Natural killer cell (primary cell): Measurements from ENCODE around the gene GRAMD4. TPM values are rescaled to one million over a fixed set of nuclear protein-coding genes. Genes with fewer than 3 reads are reported as not detected.

Experiments used
- ATAC-seq, 3 donors: fragments of 150-1000 bp in 2 of 3; fragments of 200-7000 bp in 1 of 3; cut with Tn5 transposase; 1 replicate in 1 of 3; 2 replicates in 2 of 3; pipeline ENCODE4 v1.10.0; 2021; ENCODE audit warnings: mild to moderate bottlenecking in 2 of 3, moderate library complexity in 2 of 3
- DNase-seq, 2 donors: peaks; one replicate each; pipeline versions ENCODE4 v3.0.0 to v3.0.0-alpha.2; 2013 to 2021; ENCODE audit warnings: mixed read lengths in 1 of 2
- H3K27ac ChIP-seq: one replicate; pipeline ENCODE4 v1.5.1; 2013; ENCODE audit warnings: mild to moderate bottlenecking, low read length
- H3K27me3 ChIP-seq: one replicate; pipeline ENCODE4 v1.6.1; 2013; ENCODE audit warnings: low read length; ENCODE audit not compliant: control insufficient read depth, insufficient read depth
- H3K36me3 ChIP-seq: one replicate; pipeline ENCODE4 v1.6.1; 2013; ENCODE audit warnings: low read length; ENCODE audit not compliant: control insufficient read depth, insufficient read depth
- H3K4me1 ChIP-seq: one replicate; pipeline ENCODE4 v1.6.1; 2013; ENCODE audit warnings: low read length; ENCODE audit not compliant: control insufficient read depth, insufficient read depth
- H3K4me3 ChIP-seq: one replicate; pipeline ENCODE4 v1.5.1; 2013; ENCODE audit warnings: low read length
- H3K9me3 ChIP-seq: one replicate; pipeline ENCODE4 v1.6.1; 2013; ENCODE audit warnings: low read length; ENCODE audit not compliant: control insufficient read depth, insufficient read depth
- H3K27ac Mint-ChIP-seq, 2 donors: one replicate each; pipeline ENCODE4 v1.8.0; 2022; ENCODE audit warnings: mild to moderate bottlenecking in 2 of 2, mixed read lengths in 2 of 2, moderate library complexity in 1 of 2
- H3K27me3 Mint-ChIP-seq, 2 donors: one replicate each; pipeline ENCODE4 v1.8.0; 2022; ENCODE audit warnings: low read depth in 2 of 2, mixed read lengths in 2 of 2
- H3K36me3 Mint-ChIP-seq: one replicate; pipeline ENCODE4 v1.8.0; 2022; ENCODE audit warnings: mixed read lengths
- H3K4me1 Mint-ChIP-seq, 2 donors: one replicate each; pipeline ENCODE4 v1.8.0; 2022; ENCODE audit warnings: mixed read lengths in 2 of 2
- H3K4me3 Mint-ChIP-seq: one replicate; pipeline ENCODE4 v1.8.0; 2022; ENCODE audit warnings: mild to moderate bottlenecking, moderate library complexity, mixed read lengths
- H3K9me3 Mint-ChIP-seq, 2 donors: one replicate each; pipeline ENCODE4 v1.8.0; 2022; ENCODE audit warnings: mixed read lengths in 2 of 2
- CTCF ChIP-seq: fragments of 200-600 bp; IDR thresholded peaks from one replicate; pipeline ENCODE4 v1.8.0; 2022; ENCODE audit warnings: antibody characterized with exemption
- WGBS: methylation state at CpG from one replicate; pipeline ENCODE4 v1.1.7; 2013; ENCODE audit warnings: missing lambda C conversion rate; ENCODE audit not compliant: insufficient coverage; 5-methylcytosine and 5-hydroxymethylcytosine counted together
- intact Hi-C: fragments of 100-400 bp; cut with micrococcal nuclease; formaldehyde crosslinking; loops from one replicate; pipeline ENCODE4 v1.14.2; 2022
- total RNA-seq, 4 donors: library from RNA; stranded (reverse); fragments of 120-200 nt in 1 of 4; gene quantifications; one replicate each; pipeline versions ENCODE4 v1.2.3 to v1.2.4, GENCODE V29; 2013 to 2022

The GRAMD4 gene, protein sequence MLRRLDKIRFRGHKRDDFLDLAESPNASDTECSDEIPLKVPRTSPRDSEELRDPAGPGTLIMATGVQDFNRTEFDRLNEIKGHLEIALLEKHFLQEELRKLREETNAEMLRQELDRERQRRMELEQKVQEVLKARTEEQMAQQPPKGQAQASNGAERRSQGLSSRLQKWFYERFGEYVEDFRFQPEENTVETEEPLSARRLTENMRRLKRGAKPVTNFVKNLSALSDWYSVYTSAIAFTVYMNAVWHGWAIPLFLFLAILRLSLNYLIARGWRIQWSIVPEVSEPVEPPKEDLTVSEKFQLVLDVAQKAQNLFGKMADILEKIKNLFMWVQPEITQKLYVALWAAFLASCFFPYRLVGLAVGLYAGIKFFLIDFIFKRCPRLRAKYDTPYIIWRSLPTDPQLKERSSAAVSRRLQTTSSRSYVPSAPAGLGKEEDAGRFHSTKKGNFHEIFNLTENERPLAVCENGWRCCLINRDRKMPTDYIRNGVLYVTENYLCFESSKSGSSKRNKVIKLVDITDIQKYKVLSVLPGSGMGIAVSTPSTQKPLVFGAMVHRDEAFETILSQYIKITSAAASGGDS
- 10 to 100 TPM; 30.0 to 78.5 (median 41.6) TPM for total RNA-seq
- 42.5 TPM for total RNA-seq (2013)

DNA sequence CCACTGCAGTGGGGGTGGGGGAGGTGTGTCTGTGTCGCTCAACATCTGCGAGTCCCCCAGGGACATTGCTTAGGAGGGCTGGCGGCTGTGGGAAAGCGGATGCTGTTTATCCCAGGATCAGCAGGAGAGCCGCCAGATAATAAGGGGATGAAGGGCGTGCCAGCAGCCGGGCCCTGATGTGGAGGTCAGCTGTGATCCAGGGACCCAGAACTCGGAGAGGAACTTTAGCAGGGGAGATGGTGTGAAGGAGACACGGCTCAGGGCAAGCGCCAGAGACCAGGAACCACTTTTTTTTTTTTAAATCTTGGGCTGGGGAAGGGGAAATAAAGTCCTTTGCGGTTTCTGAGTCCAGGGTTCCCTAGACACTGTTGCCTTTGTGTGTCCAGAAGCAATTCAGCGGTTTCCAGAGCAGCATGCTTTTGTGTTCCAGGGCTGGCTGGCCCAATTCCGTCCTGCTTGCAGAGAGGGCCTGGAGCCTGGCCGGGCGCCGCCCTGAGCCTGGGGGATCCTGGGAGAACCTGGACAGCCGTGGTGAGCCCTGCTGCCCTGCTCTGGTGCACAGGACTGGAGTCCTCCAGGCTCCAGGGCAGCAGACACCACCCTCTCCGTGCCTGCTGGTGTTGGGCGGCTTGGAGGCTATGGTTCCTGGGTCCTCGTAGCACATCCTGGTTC lies at the start of gene GRAMD4:
TSS of gene GRAMD4 (plus strand) at position 557 of the 672 bp plus-strand sequence. CDS start 6,414 bp downstream, outside the sequence.
- H3K9me3 Mint-ChIP-seq: no peaks in the 10 kb centered on the region
- ATAC-seq (no peak), DNase-seq (no peak)
- H3K4me1 ChIP-seq: peaks cover 27% of the 10 kb centered on the region
- H3K4me3 ChIP-seq: no peak within 1 kb of the TSS
- H3K27ac ChIP-seq: no peak within 1 kb of the TSS
- H3K4me1 Mint-ChIP-seq: peaks cover 0 to 12% of the 10 kb centered on the region in 2 donors
- H3K36me3 ChIP-seq: no peaks in the 10 kb centered on the region
- no peaks in the 10 kb centered on the region for H3K9me3 ChIP-seq
- no peak for TF ChIP-seq CTCF
- no peaks in the 10 kb centered on the region for H3K27me3 Mint-ChIP-seq
- no peaks in the 10 kb centered on the region for H3K36me3 Mint-ChIP-seq
- intact Hi-C loops: no loop called here
- H3K27me3 ChIP-seq: no peaks in the 10 kb centered on the region
- H3K4me3 Mint-ChIP-seq: no peak within 1 kb of the TSS
- no peak within 1 kb of the TSS for H3K27ac Mint-ChIP-seq
- 73% methylated on average over 20 of the region's 20 CpGs for WGBS

- H3K9me3 ChIP-seq: peaks cover 13% of the 10 kb centered on the region
- Mint-ChIP-seq H3K9me3 (peaks cover 0 to 7% of the 10 kb centered on the region in 2 donors), H3K27ac (no peak overlapping the region), H3K4me3 (no peak overlapping the region), H3K27me3 (no peaks in the 10 kb centered on the region), H3K36me3 (no peaks in the 10 kb centered on the region), H3K4me1 (peaks cover 11 to 15% of the 10 kb centered on the region in 2 donors)
- WGBS: over 99% methylated on average over 5 of the region's 7 CpGs
- H3K4me1 ChIP-seq: peaks cover 12% of the 10 kb centered on the region
- DNase-seq (no peak), ATAC-seq (no peak)
- no peak overlapping the region for H3K4me3 ChIP-seq
- TF ChIP-seq CTCF: no peak
- intact Hi-C loops: no loop called here
- H3K27me3 ChIP-seq: no peaks in the 10 kb centered on the region
- H3K36me3 ChIP-seq: no peaks in the 10 kb centered on the region
- H3K27ac ChIP-seq: no peak overlapping the region
Measured at GRCh38 chr22:46571642-46572250, 48.4 kb upstream of the GRAMD4 start.

DNA sequence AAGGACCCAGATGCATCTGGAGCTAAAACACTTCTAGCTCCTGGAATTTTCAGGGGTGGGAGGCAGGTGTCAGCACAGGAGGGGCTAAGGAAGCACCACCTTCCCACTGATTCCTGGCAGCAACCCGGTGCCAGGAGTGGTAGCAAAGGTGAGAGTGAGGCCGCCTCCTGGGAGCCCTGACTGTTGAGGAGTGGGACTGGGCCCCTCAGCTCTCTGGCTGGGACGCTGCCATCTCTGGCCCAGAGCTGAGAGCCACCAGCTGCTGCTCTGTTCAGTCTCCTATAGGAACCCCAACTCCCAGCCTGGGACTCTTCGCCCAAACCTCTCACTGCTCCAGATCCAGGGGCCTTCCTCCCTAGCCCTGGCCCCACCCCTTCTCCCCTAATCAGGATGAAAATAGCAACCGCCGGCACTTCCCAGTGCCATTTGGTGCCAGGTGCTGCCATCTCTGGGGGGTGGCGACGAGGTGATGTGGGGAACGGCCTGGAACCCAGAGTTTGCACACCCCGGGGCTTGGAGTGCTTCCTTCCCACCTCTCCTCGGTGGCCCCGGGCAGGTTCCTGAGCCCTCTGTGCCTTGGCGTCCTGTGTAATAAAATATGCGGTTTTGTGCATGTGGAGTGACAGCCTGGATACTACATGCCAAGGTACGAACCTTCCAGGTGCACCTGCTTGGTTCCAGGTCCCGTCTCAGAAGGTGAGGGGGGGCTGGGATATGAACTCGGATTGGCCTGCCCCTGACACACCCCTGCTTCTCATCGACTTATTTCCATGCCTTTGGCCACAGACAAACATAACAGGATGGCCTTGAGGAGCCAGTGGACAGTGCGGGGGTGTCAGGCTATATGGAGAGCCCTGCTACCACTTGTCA lies 47.0 kb upstream of the GRAMD4 start:
- Mint-ChIP-seq H3K36me3 (no peaks in the 10 kb centered on the region), H3K4me1 (peaks cover 17 to 22% of the 10 kb centered on the region in 2 donors), H3K27me3 (no peaks in the 10 kb centered on the region), H3K9me3 (peaks cover 0 to 7% of the 10 kb centered on the region in 2 donors), H3K27ac (no peak overlapping the region), H3K4me3 (no peak overlapping the region)
- H3K27me3 ChIP-seq: no peaks in the 10 kb centered on the region
- 91% methylated on average over 19 of the region's 19 CpGs for WGBS
- ATAC-seq: no peak
- peaks cover 13% of the 10 kb centered on the region for H3K9me3 ChIP-seq
- no peak overlapping the region for H3K4me3 ChIP-seq
- no peak overlapping the region for H3K27ac ChIP-seq
- H3K4me1 ChIP-seq: peaks cover 20% of the 10 kb centered on the region
- TF ChIP-seq CTCF: no peak
- DNase-seq: no peak
- intact Hi-C loops: no loop called here
- no peaks in the 10 kb centered on the region for H3K36me3 ChIP-seq
